Calu3 (cell line): ENCODE data around the gene COX11. TPM values are rescaled to one million over a fixed set of nuclear protein-coding genes. Genes with fewer than 3 reads are reported as not detected.

Experiments
- BruUV-seq: library from RNA; stranded (reverse); fragments of 400-500 nt; replicated peaks from 2 replicates; lab custom pipeline; 2021; lab: Mats Ljungman, UMichigan
- CTCF ChIA-PET: fragments of 300-600 bp; sonication (Branson Sonifier 250); formaldehyde crosslinking; loops from one replicate; lab custom pipeline; 2022; ENCODE audit warnings: antibody characterized with exemption; lab: Charles Lee
- DNase-seq: peaks from one replicate; pipeline ENCODE4 v3.0.0; 2022
- H3K27ac Mint-ChIP-seq: one replicate; pipeline ENCODE4 v1.8.0; 2022; ENCODE audit warnings: mixed read lengths; ENCODE audit not compliant: unreplicated experiment
- H3K27me3 Mint-ChIP-seq: one replicate; pipeline ENCODE4 v1.8.0; 2022; ENCODE audit warnings: mixed read lengths; ENCODE audit not compliant: unreplicated experiment
- H3K36me3 Mint-ChIP-seq: one replicate; pipeline ENCODE4 v1.8.0; 2022; ENCODE audit warnings: mild to moderate bottlenecking, moderate library complexity, mixed read lengths; ENCODE audit not compliant: insufficient read depth, unreplicated experiment
- H3K4me1 Mint-ChIP-seq: one replicate; pipeline ENCODE4 v1.8.0; 2022; ENCODE audit warnings: mild to moderate bottlenecking, low read depth, mixed read lengths; ENCODE audit not compliant: unreplicated experiment
- H3K4me3 Mint-ChIP-seq: one replicate; pipeline ENCODE4 v1.8.0; 2022; ENCODE audit warnings: mild to moderate bottlenecking, low read depth, moderate library complexity, mixed read lengths; ENCODE audit not compliant: unreplicated experiment
- H3K9me3 Mint-ChIP-seq: one replicate; pipeline ENCODE4 v1.8.0; 2022; ENCODE audit warnings: low read depth, mixed read lengths; ENCODE audit not compliant: unreplicated experiment
- CTCF ChIP-seq: fragments of 200-600 bp; IDR thresholded peaks from one replicate; pipeline ENCODE4 v1.8.0; 2022; ENCODE audit warnings: antibody characterized with exemption; ENCODE audit not compliant: unreplicated experiment
- intact Hi-C: fragments of 100-400 bp; cut with micrococcal nuclease; formaldehyde crosslinking; loops from one replicate; pipeline ENCODE4 v1.10.0; 2022; ENCODE audit not compliant: unreplicated experiment
- total RNA-seq: library from RNA; stranded (reverse); gene quantifications from 2 replicates; pipeline ENCODE4 v1.2.3, GENCODE V29; 2022

COX11 gene
- total RNA-seq, 1 experiment from 2014 or later: 48.8 TPM

- no peak overlapping the region for H3K4me3 Mint-ChIP-seq
- H3K27ac Mint-ChIP-seq: no peak overlapping the region
- H3K9me3 Mint-ChIP-seq: peaks cover 3% of the 10 kb centered on the region
- DNase-seq: no peak
- CTCF ChIA-PET: no interaction called here
- intact Hi-C loops: no loop called here
- no peaks in the 10 kb centered on the region for H3K4me1 Mint-ChIP-seq
- no peak for TF ChIP-seq CTCF
- BruUV-seq: no TSS peak
- no peaks in the 10 kb centered on the region for H3K27me3 Mint-ChIP-seq
- H3K36me3 Mint-ChIP-seq: no peaks in the 10 kb centered on the region
These were observed 11.2 kb upstream of the COX11 start for GRCh38 chr17:54979657-54980056.

GRCh38 chr17:54977744-54978143 lies 9.3 kb upstream of the COX11 start:
- H3K27me3 Mint-ChIP-seq: no peaks in the 10 kb centered on the region
- H3K4me3 Mint-ChIP-seq: no peak overlapping the region
- BruUV-seq: no TSS peak

GRCh38 chr17:54976316-54976715 lies 7.9 kb upstream of the COX11 start:
- Mint-ChIP-seq H3K27ac (no peak overlapping the region), H3K4me3 (no peak overlapping the region), H3K27me3 (no peaks in the 10 kb centered on the region), H3K9me3 (peaks cover under 1% of the 10 kb centered on the region), H3K4me1 (no peaks in the 10 kb centered on the region), H3K36me3 (no peaks in the 10 kb centered on the region)
- no TSS peak for BruUV-seq
- TF ChIP-seq CTCF: no peak
- no peak for DNase-seq
- CTCF ChIA-PET: no interaction called here
- intact Hi-C loops: no loop called here

More at GRCh38 chr17:54977744-54978143, 9.3 kb upstream of the COX11 start:
- no peak overlapping the region for H3K27ac Mint-ChIP-seq
- no peaks in the 10 kb centered on the region for H3K4me1 Mint-ChIP-seq
- no peaks in the 10 kb centered on the region for H3K36me3 Mint-ChIP-seq
- intact Hi-C loops: no loop called here
- TF ChIP-seq CTCF: no peak
- H3K9me3 Mint-ChIP-seq: peaks cover 3% of the 10 kb centered on the region
- no peak for DNase-seq
- CTCF ChIA-PET: no interaction called here

GRCh38 chr17:54974759-54975158 lies 6.3 kb upstream of the COX11 start:
- CTCF ChIA-PET: no interaction called here

More at GRCh38 chr17:54974759-54975158, 6.3 kb upstream of the COX11 start:
- no peaks in the 10 kb centered on the region for H3K4me1 Mint-ChIP-seq
- no peak overlapping the region for H3K27ac Mint-ChIP-seq
- DNase-seq: no peak
- no TSS peak for BruUV-seq
- no peak overlapping the region for H3K4me3 Mint-ChIP-seq
- no peaks in the 10 kb centered on the region for H3K36me3 Mint-ChIP-seq
- no peaks in the 10 kb centered on the region for H3K9me3 Mint-ChIP-seq
- intact Hi-C loops: no loop called here
- TF ChIP-seq CTCF: no peak
- H3K27me3 Mint-ChIP-seq: no peaks in the 10 kb centered on the region
